K562 (cell line): Measurements from ENCODE around the gene ASGR1. TPM values are rescaled to one million over a fixed set of nuclear protein-coding genes. Genes with fewer than 3 reads are reported as not detected.

Experiments
- AFF4 ChIP-seq: sonication (generic); formaldehyde crosslinking; IDR thresholded peaks from 2 replicates; pipeline ENCODE4 v1.8.0; 2023; ENCODE audit warnings: mild to moderate bottlenecking, missing genetic modification reagents
- BCOR ChIP-seq: fragments of 450-650 bp; IDR thresholded peaks from 2 replicates; pipeline ENCODE4 v1.6.1; 2016
- CEBPB ChIP-seq: fragments of 450-650 bp; IDR thresholded peaks from 2 replicates; pipeline ENCODE4 v1.6.1; 2016; ENCODE audit warnings: missing genetic modification characterization, missing compliant biosample characterization
- CHCHD3 ChIP-seq: fragments of 250-450 bp; sonication (Bioruptor Pico); IDR thresholded peaks from 2 replicates; pipeline ENCODE4 v2.1.2; 2022; ENCODE audit warnings: mild to moderate bottlenecking
- FOXA3 ChIP-seq, 2 experiments: fragments of 450-650 bp in 1 of 2; sonication (generic) in 1 of 2; formaldehyde crosslinking; IDR thresholded peaks in 1 of 2; conservative IDR thresholded peaks in 1 of 2; 2 replicates each; pipeline versions ENCODE4 v1.4.0 to v1.8.0; 2020 to 2022; ENCODE audit warnings: mild to moderate bottlenecking in 2 of 2, missing genetic modification reagents in 1 of 2
- GATA2 ChIP-seq: sonication (generic); formaldehyde crosslinking; IDR thresholded peaks from 2 replicates; pipeline ENCODE4 v1.4.0; 2020; ENCODE audit warnings: mild to moderate bottlenecking, missing genetic modification reagents
- GMEB1 ChIP-seq: fragments of 250-450 bp; sonication (Bioruptor Pico); IDR thresholded peaks from 2 replicates; pipeline ENCODE4 v1.4.0; 2020; ENCODE audit warnings: mild to moderate bottlenecking
- IRF9 ChIP-seq: fragments of 450-650 bp; IDR thresholded peaks from 2 replicates; pipeline ENCODE4 v1.6.1; 2016; ENCODE audit warnings: missing biosample characterization, missing genetic modification characterization
- KDM1A ChIP-seq, 2 experiments: fragments of 450-650 bp; IDR thresholded peaks; 2 replicates each; pipeline ENCODE4 v1.6.1; 2016; ENCODE audit warnings: mild to moderate bottlenecking in 2 of 2
- KDM5B ChIP-seq: fragments of 200-600 bp; sonication (generic); IDR thresholded peaks from 2 replicates; pipeline ENCODE4 v1.6.1; 2012; ENCODE audit warnings: low read depth, mild to moderate bottlenecking, moderate library complexity, low read length, control low read depth, inconsistent platforms; ENCODE audit not compliant: insufficient replicate concordance
- POLR2H ChIP-seq: IDR thresholded peaks from 2 replicates; pipeline ENCODE4 v1.6.1; 2016; ENCODE audit warnings: missing genetic modification characterization, low read depth, mild to moderate bottlenecking, control low read depth, missing compliant biosample characterization, moderate library complexity
- XRCC5 ChIP-seq: fragments of 200-400 bp; formaldehyde crosslinking; IDR thresholded peaks from 2 replicates; pipeline ENCODE4 v1.6.1; 2017; ENCODE audit warnings: low read depth, mild to moderate bottlenecking, low read length
- ZNF124 ChIP-seq: sonication (generic); formaldehyde crosslinking; IDR thresholded peaks from 2 replicates; pipeline ENCODE4 v1.8.1; 2022; ENCODE audit warnings: missing genetic modification reagents
- ZNF561 ChIP-seq: fragments of 450-650 bp; formaldehyde crosslinking; conservative IDR thresholded peaks from 2 replicates; pipeline ENCODE4 v1.4.0; 2020; ENCODE audit warnings: mild to moderate bottlenecking, moderate library complexity
- ZNF766 ChIP-seq: fragments of 200-800 bp; sonication (Bioruptor generic); conservative IDR thresholded peaks from 2 replicates; pipeline ENCODE4 v1.6.1; 2016; ENCODE audit warnings: missing genetic modification characterization, missing compliant biosample characterization
- ZSCAN29 ChIP-seq: fragments of 450-650 bp; IDR thresholded peaks from 2 replicates; pipeline ENCODE4 v1.6.1; 2017
- polyA plus RNA-seq, 8 experiments: library from polyadenylated mRNA; depleted of rRNA in 4 of 8; stranded (reverse) in 5 of 8; unstranded in 3 of 8; fragments of >200 nt; fragmentation: Nextera tagmentation in 2 of 8; fragmentation: Illumina TruSeq in 1 of 8; extraction: Ambion mirVana in 2 of 8; extraction: Trizol in 1 of 8; gene quantifications; 2 replicates each; pipeline versions ENCODE4 v1.2.1 to v1.2.3, GENCODE V29; 2011 to 2014; ENCODE audit warnings: inconsistent platforms in 1 of 8, missing spikeins in 1 of 8
- total RNA-seq, 7 experiments: library from RNA; depleted of rRNA in 6 of 7; stranded (reverse); fragments of >200 nt in 6 of 7; fragmentation: Illumina TruSeq in 2 of 7; extraction: Trizol in 2 of 7; gene quantifications; 2 replicates each; pipeline versions ENCODE4 v1.2.1 to v1.2.3, GENCODE V29; 2011 to 2021; ENCODE audit warnings: low replicate concordance in 1 of 7
- TF ChIP-seq, protein P1 (sequence below): sonication (generic); formaldehyde crosslinking; IDR thresholded peaks from 2 replicates; pipeline ENCODE4 v1.5.0; 2020; ENCODE audit warnings: missing genetic modification reagents
- TF ChIP-seq, protein P2 (sequence below): IDR thresholded peaks from 2 replicates; pipeline ENCODE4 v1.6.1; 2016; ENCODE audit warnings: missing genetic modification characterization, missing compliant biosample characterization

Gene ASGR1
- total and polyA plus RNA-seq, 9 of the 15 experiments (the other 6 are each of a cell fraction or from before 2014, with no cell fraction given): 0.11 to 1.0 (median 0.64) TPM; not detected in 2

- TF ChIP-seq ZNF561 (CRISPR knock-in tag) (no peak), POLR2H (no peak), CHCHD3 (CRISPR knock-in tag) (no peak), IRF9 (tag) (no peak), ZNF124 (CRISPR knock-in tag) (no peak), BCOR (no peak), ZNF766 (CRISPR knock-in tag) (peak; percentile 58), AFF4 (peak; percentile 61; the same call in 1 of the 2 replicates), GMEB1 (peak; percentile 69), FOXA3 (CRISPR knock-in tag; conservative IDR thresholded peaks at IDR 0.05 in 1 of 2, IDR thresholded peaks at IDR 0.05 in 1 of 2) (no peak), XRCC5 (no peak; the same call in 1 of the 2 replicates), ZSCAN29 (no peak), KDM5B (peak; percentile 58), KDM1A (IDR thresholded peaks at IDR 0.05) (no peak), GATA2 (CRISPR knock-in tag) (no peak), CEBPB (tag) (no peak)
- TF ChIP-seq, protein P1, sequence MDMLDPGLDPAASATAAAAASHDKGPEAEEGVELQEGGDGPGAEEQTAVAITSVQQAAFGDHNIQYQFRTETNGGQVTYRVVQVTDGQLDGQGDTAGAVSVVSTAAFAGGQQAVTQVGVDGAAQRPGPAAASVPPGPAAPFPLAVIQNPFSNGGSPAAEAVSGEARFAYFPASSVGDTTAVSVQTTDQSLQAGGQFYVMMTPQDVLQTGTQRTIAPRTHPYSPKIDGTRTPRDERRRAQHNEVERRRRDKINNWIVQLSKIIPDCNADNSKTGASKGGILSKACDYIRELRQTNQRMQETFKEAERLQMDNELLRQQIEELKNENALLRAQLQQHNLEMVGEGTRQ (CRISPR knock-in tag): no peak
- TF ChIP-seq, protein P2, sequence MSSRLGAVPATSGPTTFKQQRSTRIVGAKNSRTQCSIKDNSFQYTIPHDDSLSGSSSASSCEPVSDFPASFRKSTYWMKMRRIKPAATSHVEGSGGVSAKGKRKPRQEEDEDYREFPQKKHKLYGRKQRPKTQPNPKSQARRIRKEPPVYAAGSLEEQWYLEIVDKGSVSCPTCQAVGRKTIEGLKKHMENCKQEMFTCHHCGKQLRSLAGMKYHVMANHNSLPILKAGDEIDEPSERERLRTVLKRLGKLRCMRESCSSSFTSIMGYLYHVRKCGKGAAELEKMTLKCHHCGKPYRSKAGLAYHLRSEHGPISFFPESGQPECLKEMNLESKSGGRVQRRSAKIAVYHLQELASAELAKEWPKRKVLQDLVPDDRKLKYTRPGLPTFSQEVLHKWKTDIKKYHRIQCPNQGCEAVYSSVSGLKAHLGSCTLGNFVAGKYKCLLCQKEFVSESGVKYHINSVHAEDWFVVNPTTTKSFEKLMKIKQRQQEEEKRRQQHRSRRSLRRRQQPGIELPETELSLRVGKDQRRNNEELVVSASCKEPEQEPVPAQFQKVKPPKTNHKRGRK: no peak
Observed at GRCh38 chr17:7219812-7220592, 40.8 kb upstream of the ASGR1 start, which contains the start of the genes ACADVL and DLG4 (continued).
